Hematopoietic multipotent progenitor cell (in vitro differentiated cells): ENCODE results near the gene CCDC54. TPM values are rescaled to one million over a fixed set of nuclear protein-coding genes. Genes with fewer than 3 reads are reported as not detected.
"Not testable (repeated sequence)": the region's sequence is repeated elsewhere in the genome, so short reads cannot be mapped to it uniquely, and the experiment has no call there.

Experiments
- DNase-seq, 3 donors: peaks; one replicate each; pipeline ENCODE4 v3.0.0-alpha.2; 2011 to 2015; ENCODE audit warnings: low read depth in 2 of 3, low spot score in 2 of 3
- total RNA-seq: library from RNA; depleted of rRNA; stranded (reverse); fragments of >200 nt; gene quantifications from one replicate; pipeline ENCODE4 v1.2.3, GENCODE V29; 2012

CCDC54 gene
- total RNA-seq, result not detected

GRCh38 chr3:107377151-107377550, at the start of gene CCDC54:
CCDC54 (plus strand) TSS chr3:107377439; CDS start chr3:107377588, 149 bp downstream.
- DNase-seq, result no peak

GRCh38 chr3:107328069-107328468, 49.2 kb upstream of the CCDC54 start:
- no peak for DNase-seq

- no peak for DNase-seq
These were observed 48.2 kb upstream of the CCDC54 start for GRCh38 chr3:107329088-107329487.

GRCh38 chr3:107339690-107340089, 37.5 kb upstream of the CCDC54 start:
- not testable (repeated sequence) for DNase-seq

- DNase-seq, result no peak
These were observed 32.5 kb upstream of the CCDC54 start for GRCh38 chr3:107344722-107345121.

- peak in 2 of 3 donors; percentile 26 for DNase-seq
These were observed 31.3 kb upstream of the CCDC54 start for GRCh38 chr3:107345822-107346405.

- peak in 2 of 3 donors; percentile 53 to 56 for DNase-seq
These were observed 30.7 kb upstream of the CCDC54 start for GRCh38 chr3:107346564-107346963.

GRCh38 chr3:107347751-107348150, 29.5 kb upstream of the CCDC54 start:
- peak in 1 of 3 donors; percentile 42 for DNase-seq

GRCh38 chr3:107356706-107357105, 20.5 kb upstream of the CCDC54 start:
- no peak for DNase-seq

- DNase-seq, result no peak
These were observed 15.6 kb upstream of the CCDC54 start for GRCh38 chr3:107361633-107362032.

GRCh38 chr3:107365051-107365450, 12.2 kb upstream of the CCDC54 start:
- no peak for DNase-seq

- no peak for DNase-seq
These were observed 10.5 kb upstream of the CCDC54 start for GRCh38 chr3:107366766-107367165.

GRCh38 chr3:107367353-107367752, 9.9 kb upstream of the CCDC54 start:
- DNase-seq, result peak in 2 of 3 donors; percentile 83 to 93

GRCh38 chr3:107368654-107369398, 8.4 kb upstream of the CCDC54 start:
- DNase-seq, result no peak

- no peak for DNase-seq
These were observed 7.4 kb upstream of the CCDC54 start for GRCh38 chr3:107369791-107370190.

GRCh38 chr3:107370907-107371306, 6.3 kb upstream of the CCDC54 start:
- no peak for DNase-seq

GRCh38 chr3:107372506-107372905, 4.7 kb upstream of the CCDC54 start:
- DNase-seq, result no peak

GRCh38 chr3:107373896-107374295, 3.3 kb upstream of the CCDC54 start:
- DNase-seq, result peak in 1 of 3 donors; percentile 11

GRCh38 chr3:107375682-107376081, 1.6 kb upstream of the CCDC54 start:
- DNase-seq, result no peak

GRCh38 chr3:107382631-107383030, 5.4 kb downstream of the CCDC54 start:
- no peak for DNase-seq

- no peak for DNase-seq
These were observed 7.2 kb downstream of the CCDC54 start for GRCh38 chr3:107384428-107384827.

GRCh38 chr3:107384907-107385306, 7.7 kb downstream of the CCDC54 start:
- DNase-seq, result peak in 1 of 3 donors; percentile 16
